HFF-Myc (cell line): ENCODE measurements around the gene MCF2L.

Experiments
- DNase-seq: peaks from one replicate; pipeline ENCODE4 v3.0.0-alpha.2; 2011; ENCODE audit warnings: low read depth; ENCODE audit errors: extremely low read depth
- H3K4me3 ChIP-seq: replicated peaks from 2 replicates; pipeline ENCODE4 v1.5.1; 2011; ENCODE audit warnings: low read depth, mild to moderate bottlenecking, control low read depth, low read length
- CTCF ChIP-seq: IDR thresholded peaks from 2 replicates; pipeline ENCODE4 v1.5.1; 2012; ENCODE audit warnings: mild to moderate bottlenecking, low read depth, low read length, control low read depth; ENCODE audit errors: missing control alignments

Gene MCF2L

GRCh38 chr13:112964971-112965492 lies 4.0 kb upstream of the MCF2L start:
- no peak for DNase-seq
- no peak for TF ChIP-seq CTCF
- H3K4me3 ChIP-seq: no peak overlapping the region

- no peak for TF ChIP-seq CTCF
- no peak overlapping the region for H3K4me3 ChIP-seq
- DNase-seq: no peak
Measured at GRCh38 chr13:112965573-112966115, 3.4 kb upstream of the MCF2L start.

GRCh38 chr13:112966776-112967175 lies 2.2 kb upstream of the MCF2L start:
- H3K4me3 ChIP-seq: no peak overlapping the region
- no peak for TF ChIP-seq CTCF
- DNase-seq: no peak

GRCh38 chr13:112967686-112968379 lies 1.2 kb upstream of the MCF2L start:
- DNase-seq: no peak
- H3K4me3 ChIP-seq: no peak overlapping the region
- TF ChIP-seq CTCF: no peak

DNA sequence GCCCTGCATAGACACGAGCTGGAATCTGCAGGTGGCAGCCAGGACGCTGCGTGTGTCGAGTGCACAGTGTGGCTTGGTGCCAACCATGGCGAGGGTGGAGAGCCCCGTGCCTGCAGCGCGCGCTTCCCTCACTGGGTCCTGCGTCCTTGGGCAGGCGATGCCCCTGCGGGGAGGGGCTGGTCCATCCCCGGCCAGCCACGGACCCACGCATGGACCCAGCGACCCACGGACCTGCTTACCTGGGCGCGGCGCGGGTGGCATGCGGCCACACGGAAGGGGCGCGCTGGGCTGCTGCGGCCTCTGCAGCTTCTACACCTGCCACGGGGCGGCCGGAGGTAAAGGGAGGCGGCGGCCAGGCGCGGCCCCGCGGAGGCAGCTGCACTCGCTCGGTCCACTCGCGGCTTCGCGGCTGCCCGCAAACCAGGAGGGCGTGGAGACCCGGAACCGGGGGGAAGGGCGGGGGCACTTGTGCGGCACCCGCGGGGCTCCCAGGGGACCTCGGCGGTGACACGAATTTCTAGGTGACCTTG lies 569 bp upstream of the MCF2L start:
- no peak for TF ChIP-seq CTCF
- no peak overlapping the region for H3K4me3 ChIP-seq
- DNase-seq: no peak

DNA sequence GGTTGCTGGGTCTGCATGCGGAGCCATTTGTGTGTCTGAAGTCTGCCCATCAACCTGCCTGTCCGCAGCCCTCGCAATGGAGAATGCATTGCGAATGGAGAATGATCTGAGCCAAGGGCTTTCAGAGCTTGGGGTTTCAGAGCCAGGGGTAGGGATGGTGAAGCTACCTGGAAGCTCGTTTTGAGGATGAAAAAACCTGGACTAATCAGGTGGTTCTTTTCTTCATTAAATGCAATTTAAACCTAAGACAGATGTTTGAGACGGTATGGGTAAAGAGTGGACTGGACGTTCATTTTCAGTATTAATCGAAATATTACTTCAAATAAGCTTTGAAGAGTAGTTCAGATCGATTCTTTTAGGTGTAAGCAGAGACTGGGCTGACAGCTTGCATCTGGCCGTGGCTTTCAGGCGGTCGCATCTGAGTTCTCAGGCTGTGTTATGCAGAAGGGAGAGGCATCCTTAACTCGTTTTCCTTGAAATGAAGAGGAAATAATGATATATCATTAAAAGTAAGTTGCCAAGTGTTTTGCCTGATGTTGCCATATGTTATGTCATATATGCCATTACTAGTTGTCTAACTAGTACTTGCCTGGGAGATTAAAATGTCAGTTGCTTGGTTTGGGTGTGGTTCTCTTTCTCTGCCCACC lies 801 bp downstream of the MCF2L start:
- H3K4me3 ChIP-seq: no peak overlapping the region
- no peak for DNase-seq
- TF ChIP-seq CTCF: no peak
